Panc1 (cell line): ENCODE data around the gene OR11A1.

Experiments
- POLR2AphosphoS5 ChIP-seq: IDR thresholded peaks from 2 replicates; pipeline ENCODE4 v1.6.1; 2012; ENCODE audit warnings: mild to moderate bottlenecking, low read depth, low read length, moderate library complexity
- SIN3A ChIP-seq: IDR thresholded peaks from 2 replicates; pipeline ENCODE4 v1.6.1; 2012; ENCODE audit warnings: low read depth, mild to moderate bottlenecking, low read length, moderate library complexity, borderline replicate concordance; ENCODE audit not compliant: insufficient read depth
- TCF7L2 ChIP-seq: IDR thresholded peaks from 2 replicates; pipeline ENCODE4 v1.6.1; 2011; ENCODE audit warnings: mild to moderate bottlenecking, low read depth, low read length, inconsistent platforms
- TF ChIP-seq, protein P1 (sequence below): fragments of 450-650 bp; IDR thresholded peaks from 2 replicates; pipeline ENCODE4 v1.5.1; 2017; ENCODE audit warnings: mild to moderate bottlenecking
- TF ChIP-seq, protein P2 (sequence below), 2 experiments: IDR thresholded peaks; 2 replicates each; pipeline ENCODE4 v1.6.1; 2011 to 2012; ENCODE audit warnings: low read depth in 2 of 2, control low read depth in 1 of 2, low read length in 1 of 2, mild to moderate bottlenecking in 1 of 2, moderate library complexity in 1 of 2; ENCODE audit not compliant: insufficient read depth in 1 of 2

DNA sequence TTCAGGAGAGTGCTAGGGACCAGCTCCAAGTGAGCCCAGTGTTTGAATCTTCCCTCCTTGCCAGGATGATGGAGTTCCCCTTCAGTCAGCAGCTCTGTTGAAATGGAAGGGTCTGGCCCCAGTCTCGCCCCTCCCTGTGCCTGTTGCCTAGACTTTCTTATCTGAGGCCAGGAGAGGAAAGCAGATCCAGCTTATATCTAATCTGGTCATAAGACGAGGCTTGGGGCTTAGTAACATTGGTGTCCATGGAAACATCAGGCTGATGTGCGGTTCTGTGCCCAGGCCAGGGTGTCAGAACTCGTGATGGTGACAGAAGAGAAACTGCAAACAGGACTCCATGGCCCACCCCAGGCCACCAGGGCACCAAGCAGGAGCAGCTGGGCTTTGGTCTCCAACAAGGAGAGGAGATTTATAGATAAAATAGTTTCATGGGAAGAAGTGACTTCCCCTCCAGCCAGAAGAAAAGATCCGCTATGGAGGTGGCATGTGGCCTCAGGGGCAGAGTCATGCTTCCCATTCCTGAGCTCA is 21.1 kb upstream of the OR11A1 start:
- TF ChIP-seq, protein P1, sequence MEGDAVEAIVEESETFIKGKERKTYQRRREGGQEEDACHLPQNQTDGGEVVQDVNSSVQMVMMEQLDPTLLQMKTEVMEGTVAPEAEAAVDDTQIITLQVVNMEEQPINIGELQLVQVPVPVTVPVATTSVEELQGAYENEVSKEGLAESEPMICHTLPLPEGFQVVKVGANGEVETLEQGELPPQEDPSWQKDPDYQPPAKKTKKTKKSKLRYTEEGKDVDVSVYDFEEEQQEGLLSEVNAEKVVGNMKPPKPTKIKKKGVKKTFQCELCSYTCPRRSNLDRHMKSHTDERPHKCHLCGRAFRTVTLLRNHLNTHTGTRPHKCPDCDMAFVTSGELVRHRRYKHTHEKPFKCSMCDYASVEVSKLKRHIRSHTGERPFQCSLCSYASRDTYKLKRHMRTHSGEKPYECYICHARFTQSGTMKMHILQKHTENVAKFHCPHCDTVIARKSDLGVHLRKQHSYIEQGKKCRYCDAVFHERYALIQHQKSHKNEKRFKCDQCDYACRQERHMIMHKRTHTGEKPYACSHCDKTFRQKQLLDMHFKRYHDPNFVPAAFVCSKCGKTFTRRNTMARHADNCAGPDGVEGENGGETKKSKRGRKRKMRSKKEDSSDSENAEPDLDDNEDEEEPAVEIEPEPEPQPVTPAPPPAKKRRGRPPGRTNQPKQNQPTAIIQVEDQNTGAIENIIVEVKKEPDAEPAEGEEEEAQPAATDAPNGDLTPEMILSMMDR, result no peak
- TF ChIP-seq POLR2AphosphoS5, result no peak
- TF ChIP-seq, protein P2, sequence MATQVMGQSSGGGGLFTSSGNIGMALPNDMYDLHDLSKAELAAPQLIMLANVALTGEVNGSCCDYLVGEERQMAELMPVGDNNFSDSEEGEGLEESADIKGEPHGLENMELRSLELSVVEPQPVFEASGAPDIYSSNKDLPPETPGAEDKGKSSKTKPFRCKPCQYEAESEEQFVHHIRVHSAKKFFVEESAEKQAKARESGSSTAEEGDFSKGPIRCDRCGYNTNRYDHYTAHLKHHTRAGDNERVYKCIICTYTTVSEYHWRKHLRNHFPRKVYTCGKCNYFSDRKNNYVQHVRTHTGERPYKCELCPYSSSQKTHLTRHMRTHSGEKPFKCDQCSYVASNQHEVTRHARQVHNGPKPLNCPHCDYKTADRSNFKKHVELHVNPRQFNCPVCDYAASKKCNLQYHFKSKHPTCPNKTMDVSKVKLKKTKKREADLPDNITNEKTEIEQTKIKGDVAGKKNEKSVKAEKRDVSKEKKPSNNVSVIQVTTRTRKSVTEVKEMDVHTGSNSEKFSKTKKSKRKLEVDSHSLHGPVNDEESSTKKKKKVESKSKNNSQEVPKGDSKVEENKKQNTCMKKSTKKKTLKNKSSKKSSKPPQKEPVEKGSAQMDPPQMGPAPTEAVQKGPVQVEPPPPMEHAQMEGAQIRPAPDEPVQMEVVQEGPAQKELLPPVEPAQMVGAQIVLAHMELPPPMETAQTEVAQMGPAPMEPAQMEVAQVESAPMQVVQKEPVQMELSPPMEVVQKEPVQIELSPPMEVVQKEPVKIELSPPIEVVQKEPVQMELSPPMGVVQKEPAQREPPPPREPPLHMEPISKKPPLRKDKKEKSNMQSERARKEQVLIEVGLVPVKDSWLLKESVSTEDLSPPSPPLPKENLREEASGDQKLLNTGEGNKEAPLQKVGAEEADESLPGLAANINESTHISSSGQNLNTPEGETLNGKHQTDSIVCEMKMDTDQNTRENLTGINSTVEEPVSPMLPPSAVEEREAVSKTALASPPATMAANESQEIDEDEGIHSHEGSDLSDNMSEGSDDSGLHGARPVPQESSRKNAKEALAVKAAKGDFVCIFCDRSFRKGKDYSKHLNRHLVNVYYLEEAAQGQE (IDR thresholded peaks at IDR 0.05; ENCODE audit: insufficient read depth in 1 of 2, low read depth in 2 of 2, low read length in 1 of 2), result no peak
- no peak for TF ChIP-seq SIN3A
- TF ChIP-seq TCF7L2, result no peak
